ENCODE data around the gene WIPI1.

DNA sequence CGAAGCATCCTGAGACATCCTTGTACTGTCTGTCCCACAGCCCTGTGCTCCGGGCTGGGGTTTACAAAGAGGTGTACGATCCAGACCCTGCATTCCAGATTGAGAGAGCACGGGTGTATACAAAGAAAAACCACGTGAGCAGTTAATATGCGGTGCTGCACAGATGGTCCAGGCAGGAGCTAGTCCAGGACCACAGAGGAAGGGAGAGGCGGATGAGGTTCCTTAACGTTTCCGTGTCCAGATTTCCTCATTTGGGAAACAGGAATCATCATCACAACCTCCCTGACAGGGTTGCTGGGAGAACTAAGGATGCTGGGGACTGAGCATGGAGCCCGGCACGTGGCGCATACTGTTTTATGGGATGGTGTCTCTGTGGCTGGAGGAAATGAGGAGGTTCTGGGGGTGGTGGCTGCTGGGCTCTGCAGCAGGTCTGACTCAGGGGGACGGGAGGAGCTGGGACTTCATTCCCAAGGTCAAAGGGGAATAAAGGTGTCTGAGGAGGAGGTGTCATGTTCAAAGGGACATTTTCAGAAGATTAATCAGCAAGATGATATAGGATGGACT, 26.2 kb downstream of the WIPI1 start:
- TF ChIP-seq ARNT (IDR thresholded peaks at IDR 0.05) (no peak), SUZ12 (IDR thresholded peaks at IDR 0.05) (no peak), SP1 (IDR thresholded peaks at IDR 0.05) (no peak)

Data from HEK293T (cell line).